Measurements from ENCODE around the gene IGDCC3.

Gene IGDCC3

DNA sequence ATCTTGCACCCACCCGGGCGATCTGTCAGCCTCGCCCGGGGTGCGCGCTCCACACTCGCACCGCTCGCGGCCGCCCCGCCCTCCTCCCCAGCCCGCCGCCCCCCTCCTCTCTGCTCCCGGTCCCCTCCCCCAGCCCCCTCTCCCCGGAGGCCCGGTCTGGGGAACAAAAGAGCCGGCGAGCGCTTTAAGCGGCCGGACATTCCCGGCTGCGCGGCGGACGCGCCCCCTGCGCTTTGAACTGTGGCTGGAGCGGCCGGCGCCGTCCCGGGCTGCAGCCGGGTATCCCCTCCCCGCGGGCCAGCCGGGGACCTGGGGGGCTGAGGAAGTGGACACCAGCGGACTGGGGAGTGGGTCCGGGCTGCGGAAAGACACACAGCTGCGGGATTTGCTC is at the start of gene IGDCC3:
IGDCC3 (minus strand) TSS at position 27 of the 391 bp plus-strand sequence. CDS start 214 bp downstream, outside the sequence.
- Histone ChIP-seq H3K27me3 (ENCODE audit: control insufficient read depth, insufficient read depth, low read length) (no peaks in the 10 kb centered on the region; the same call in 1 of the 2 replicates), H3K9me3 (ENCODE audit: control insufficient read depth, insufficient read depth, low read length) (no peaks in the 10 kb centered on the region), H3K27ac (ENCODE audit: low read length) (no peak within 1 kb of the TSS), H3K36me3 (ENCODE audit: control insufficient read depth, insufficient read depth, low read length) (peaks cover 3% of the 10 kb centered on the region; the same call in 1 of the 2 replicates), H3K4me1 (ENCODE audit: control insufficient read depth, insufficient read depth, low read length) (peaks cover 9% of the 10 kb centered on the region), H3K4me3 (ENCODE audit: low read length) (peak within 1 kb of the TSS; percentile 56)
- WGBS (ENCODE audit: insufficient coverage, insufficient read length) = no CpG with 5 or more reads among the region's 42 CpGs
- no peak for DNase-seq (ENCODE audit: low read depth, low spot score)

DNA sequence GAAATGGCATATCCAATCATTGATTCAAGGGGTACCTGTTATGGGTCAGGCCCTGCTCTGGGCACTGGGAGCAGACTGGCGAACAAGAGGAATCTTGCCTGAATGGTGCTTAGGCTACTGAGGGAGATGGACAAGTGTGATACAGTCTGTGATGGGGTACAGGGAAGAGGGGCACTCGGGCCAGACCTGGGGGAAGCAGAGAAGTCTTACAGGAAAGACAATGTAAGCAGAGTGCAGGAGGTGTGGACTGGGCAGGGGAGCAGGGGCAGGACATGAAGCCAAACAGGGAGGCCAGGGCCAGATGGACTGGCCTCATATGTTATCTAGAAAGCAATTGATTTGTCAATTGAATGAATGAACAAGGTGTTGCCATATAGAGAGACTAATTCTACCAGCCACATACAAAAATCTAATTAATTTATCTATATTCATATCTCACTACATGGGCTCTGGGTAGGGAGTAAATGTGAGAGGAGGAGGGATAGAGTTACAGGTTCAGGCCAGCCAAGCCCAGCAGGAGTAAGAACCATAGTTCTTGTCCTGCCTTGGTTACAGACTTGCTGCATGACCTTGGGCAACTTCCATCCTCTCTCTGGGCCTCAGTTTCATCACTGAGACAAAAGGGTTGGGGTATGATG is 48.5 kb upstream of the IGDCC3 start:
- Histone ChIP-seq H3K4me1 (ENCODE audit: control insufficient read depth, insufficient read depth, low read length) (peaks cover 4% of the 10 kb centered on the region), H3K4me3 (ENCODE audit: low read length) (no peak overlapping the region), H3K36me3 (ENCODE audit: control insufficient read depth, insufficient read depth, low read length) (no peaks in the 10 kb centered on the region), H3K9me3 (ENCODE audit: control insufficient read depth, insufficient read depth, low read length) (no peaks in the 10 kb centered on the region), H3K27ac (ENCODE audit: low read length) (no peak overlapping the region), H3K27me3 (ENCODE audit: control insufficient read depth, insufficient read depth, low read length) (peaks cover 3% of the 10 kb centered on the region; the same call in 1 of the 2 replicates)
- WGBS (ENCODE audit: insufficient coverage, insufficient read length) = no CpG with 5 or more reads among the region's 2 CpGs
- no peak for DNase-seq (ENCODE audit: low read depth, low spot score)

DNA sequence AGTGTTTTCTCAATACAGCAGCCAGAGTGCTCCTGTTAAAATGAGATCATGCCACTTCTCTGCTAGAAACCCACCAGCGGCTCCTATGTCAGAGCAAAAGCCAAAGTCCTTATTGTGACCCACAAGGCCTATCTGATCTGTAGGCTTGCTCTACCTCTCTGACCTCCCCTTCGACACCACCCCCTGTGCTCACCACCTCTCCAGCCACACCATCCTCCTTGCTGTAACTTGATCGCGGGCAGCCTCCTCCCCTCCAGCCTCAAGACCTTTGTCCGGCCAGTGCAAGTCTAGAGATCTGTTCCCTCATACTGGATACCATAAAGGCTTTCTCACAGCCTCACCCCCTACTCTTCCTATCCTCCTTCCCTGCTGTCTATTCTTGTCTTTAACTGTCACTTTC is 46.9 kb upstream of the IGDCC3 start:
- no peak for DNase-seq (ENCODE audit: low read depth, low spot score)
- H3K27ac ChIP-seq (ENCODE audit: low read length) = no peak overlapping the region
- H3K4me3 ChIP-seq (ENCODE audit: low read length) = no peak overlapping the region
- H3K36me3 ChIP-seq (ENCODE audit: control insufficient read depth, insufficient read depth, low read length) = no peaks in the 10 kb centered on the region
- peaks cover 9% of the 10 kb centered on the region for H3K4me1 ChIP-seq (ENCODE audit: control insufficient read depth, insufficient read depth, low read length)
- no peaks in the 10 kb centered on the region for H3K9me3 ChIP-seq (ENCODE audit: control insufficient read depth, insufficient read depth, low read length)
- peaks cover 3% of the 10 kb centered on the region; the same call in 1 of the 2 replicates for H3K27me3 ChIP-seq (ENCODE audit: control insufficient read depth, insufficient read depth, low read length)
- no CpG with 5 or more reads among the region's 5 CpGs for WGBS (ENCODE audit: insufficient coverage, insufficient read length)

DNA sequence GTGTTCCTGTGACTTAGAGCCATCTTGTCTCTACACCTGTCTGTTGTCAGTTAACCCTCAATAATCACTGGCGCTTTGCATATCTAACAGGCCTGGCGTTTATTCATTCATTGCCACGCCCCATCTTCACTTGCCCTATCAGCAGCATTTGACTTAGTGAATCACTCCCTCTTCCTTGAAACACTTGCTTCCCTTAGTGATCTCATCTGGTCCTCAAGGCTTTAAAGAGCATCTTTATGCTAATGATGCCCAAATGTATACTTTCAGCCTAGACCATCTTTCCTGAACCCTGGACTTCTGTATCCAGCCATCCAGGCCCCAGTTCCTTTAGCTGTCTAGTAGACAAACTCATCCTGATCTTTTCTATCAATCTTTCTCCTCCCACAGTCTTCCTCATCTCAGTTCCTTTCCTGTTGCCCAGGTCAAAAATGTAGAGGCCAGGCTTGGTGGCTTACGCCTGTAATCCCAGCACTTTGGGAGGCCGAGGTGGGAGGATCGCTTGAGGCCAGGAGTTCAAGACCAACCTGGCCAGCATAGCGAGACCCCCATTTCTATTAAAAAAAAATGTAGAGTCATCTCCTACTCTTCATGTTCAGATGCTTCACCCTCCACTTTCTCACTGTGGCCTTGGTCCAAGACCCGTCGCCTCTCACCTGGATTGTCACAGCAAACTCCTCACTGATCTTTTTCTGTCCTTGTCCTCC is 46.3 kb upstream of the IGDCC3 start:
- Histone ChIP-seq H3K27me3 (ENCODE audit: control insufficient read depth, insufficient read depth, low read length) (peaks cover 3% of the 10 kb centered on the region; the same call in 1 of the 2 replicates), H3K9me3 (ENCODE audit: control insufficient read depth, insufficient read depth, low read length) (no peaks in the 10 kb centered on the region)
- DNase-seq (ENCODE audit: low read depth, low spot score) = no peak

DNA sequence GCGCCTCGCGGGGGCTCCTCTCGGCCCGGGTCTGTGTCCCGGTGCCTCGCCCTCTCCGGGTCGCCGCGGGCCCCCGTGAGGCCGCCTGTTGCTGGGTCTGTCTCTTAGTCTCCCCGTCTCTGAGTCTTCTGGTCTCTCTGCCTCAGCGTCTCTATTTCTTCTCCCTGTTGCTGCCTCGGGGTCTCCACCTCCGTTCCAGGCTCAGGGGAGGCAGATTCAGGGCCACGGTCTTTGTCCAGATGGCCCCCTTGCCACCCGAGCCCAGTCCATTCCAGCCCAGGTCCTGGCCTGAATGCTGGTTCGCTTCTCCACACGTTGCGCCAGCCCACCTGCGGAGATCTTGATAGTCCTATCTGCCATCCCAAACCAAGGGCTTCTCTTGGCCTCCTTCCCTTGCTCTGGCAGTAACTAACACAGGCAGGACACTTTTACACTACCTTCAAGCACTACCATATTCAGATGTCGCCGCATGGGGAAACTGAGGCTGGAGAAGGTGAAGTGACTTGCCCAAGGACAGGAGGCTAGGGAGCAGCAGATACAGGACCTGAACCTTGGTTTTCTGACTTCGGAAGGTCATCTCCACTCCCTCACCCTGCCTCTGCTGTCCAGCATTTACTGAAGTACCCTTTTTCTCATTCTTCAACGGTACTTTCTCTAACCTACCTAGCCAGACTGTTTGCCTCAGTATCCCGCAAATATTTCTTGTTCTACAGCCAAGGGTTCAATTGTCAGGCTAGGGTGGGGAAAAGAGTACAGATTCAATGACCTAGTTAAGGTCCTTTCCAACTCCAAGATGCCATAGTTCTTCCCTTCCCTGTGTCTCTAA is 45.6 kb upstream of the IGDCC3 start:
- peak overlapping the region; percentile 69; the same call in 1 of the 2 replicates for H3K4me3 ChIP-seq (ENCODE audit: low read length)
- H3K27me3 ChIP-seq (ENCODE audit: control insufficient read depth, insufficient read depth, low read length) = peaks cover 3% of the 10 kb centered on the region; the same call in 1 of the 2 replicates
- peaks cover 10% of the 10 kb centered on the region for H3K4me1 ChIP-seq (ENCODE audit: control insufficient read depth, insufficient read depth, low read length)
- no peak for DNase-seq (ENCODE audit: low read depth, low spot score)
- no peak overlapping the region for H3K27ac ChIP-seq (ENCODE audit: low read length)
- no peaks in the 10 kb centered on the region for H3K9me3 ChIP-seq (ENCODE audit: control insufficient read depth, insufficient read depth, low read length)
- H3K36me3 ChIP-seq (ENCODE audit: control insufficient read depth, insufficient read depth, low read length) = no peaks in the 10 kb centered on the region
- WGBS (ENCODE audit: insufficient coverage, insufficient read length) = no CpG with 5 or more reads among the region's 28 CpGs

More for the DNA sequence above, 46.3 kb upstream of the IGDCC3 start:
- H3K4me1 ChIP-seq (ENCODE audit: control insufficient read depth, insufficient read depth, low read length) = peaks cover 10% of the 10 kb centered on the region
- no CpG with 5 or more reads among the region's 9 CpGs for WGBS (ENCODE audit: insufficient coverage, insufficient read length)
- no peak overlapping the region for H3K27ac ChIP-seq (ENCODE audit: low read length)
- no peaks in the 10 kb centered on the region for H3K36me3 ChIP-seq (ENCODE audit: control insufficient read depth, insufficient read depth, low read length)
- no peak overlapping the region for H3K4me3 ChIP-seq (ENCODE audit: low read length)

DNA sequence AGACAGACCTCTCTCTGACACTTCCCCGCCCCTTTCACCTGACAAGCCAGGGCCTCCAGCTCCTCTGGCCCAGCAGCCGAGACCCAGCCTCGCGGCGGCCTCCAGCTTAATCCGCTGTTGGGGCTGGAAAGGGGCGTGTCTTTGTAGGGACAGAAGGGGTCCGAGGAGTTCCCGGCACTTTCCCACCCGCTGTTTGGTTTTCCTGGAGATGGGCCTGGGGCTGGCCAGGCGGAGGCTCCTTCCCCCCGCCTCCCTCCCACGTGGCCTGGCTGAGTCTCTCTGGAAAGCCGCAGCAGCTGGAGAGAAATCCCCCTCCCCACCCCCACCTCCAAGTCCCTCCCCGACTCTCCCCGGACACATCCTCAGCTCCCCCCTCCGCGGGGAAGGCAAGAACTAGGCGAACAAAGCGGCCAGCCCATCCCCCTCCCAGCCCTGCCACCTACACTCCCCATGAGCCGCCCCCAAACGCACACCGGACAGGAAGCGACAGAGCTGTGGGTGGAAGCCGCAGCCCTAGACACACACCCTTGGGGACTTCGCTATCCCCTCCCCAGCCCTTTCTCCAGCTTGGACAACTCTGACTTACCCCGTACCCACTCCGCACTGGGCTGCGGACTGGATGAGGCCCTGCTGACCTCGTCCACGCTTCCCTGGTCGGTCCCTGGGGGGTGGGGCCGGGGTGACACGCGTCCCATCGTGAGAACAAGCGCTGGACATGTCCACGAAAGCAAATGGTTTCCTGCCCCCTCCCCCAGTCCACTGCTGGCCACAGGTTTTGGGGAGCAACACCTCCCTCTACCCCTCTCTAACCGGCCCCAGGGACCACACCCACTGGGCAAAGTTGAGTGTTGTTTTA is 43.8 kb upstream of the IGDCC3 start:
- no peaks in the 10 kb centered on the region for H3K9me3 ChIP-seq (ENCODE audit: control insufficient read depth, insufficient read depth, low read length)
- whole genome bisulfite sequencing (ENCODE audit: insufficient coverage, insufficient read length) = no CpG with 5 or more reads among the region's 39 CpGs
- peak overlapping the region; percentile 18 for H3K27ac ChIP-seq (ENCODE audit: low read length)
- peak; percentile 95 for DNase-seq (ENCODE audit: low read depth, low spot score)
- H3K4me1 ChIP-seq (ENCODE audit: control insufficient read depth, insufficient read depth, low read length) = peaks cover 15% of the 10 kb centered on the region
- peak overlapping the region; percentile 69; the same call in 1 of the 2 replicates for H3K4me3 ChIP-seq (ENCODE audit: low read length)
- H3K27me3 ChIP-seq (ENCODE audit: control insufficient read depth, insufficient read depth, low read length) = peaks cover 3% of the 10 kb centered on the region; the same call in 1 of the 2 replicates
- no peaks in the 10 kb centered on the region for H3K36me3 ChIP-seq (ENCODE audit: control insufficient read depth, insufficient read depth, low read length)

DNA sequence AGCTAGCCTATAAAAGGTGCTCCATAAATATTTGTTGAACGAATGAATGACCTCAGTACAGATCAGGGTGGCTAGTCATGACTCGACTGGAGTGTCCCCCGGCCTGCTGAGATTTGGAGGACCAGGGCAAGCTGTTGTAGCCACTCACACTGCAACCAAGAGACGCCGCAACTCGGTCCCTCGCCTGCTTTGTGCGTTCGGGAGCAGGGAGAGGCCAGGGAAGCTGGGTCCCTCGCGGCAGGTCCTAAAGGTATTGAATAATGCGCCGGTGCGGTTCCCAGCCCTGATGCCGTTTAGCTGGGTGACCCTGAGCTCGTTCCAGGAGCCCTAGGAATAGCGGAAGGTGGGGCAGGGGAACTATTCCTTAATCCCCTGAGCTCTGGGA is 43.2 kb upstream of the IGDCC3 start:
- Histone ChIP-seq H3K9me3 (ENCODE audit: control insufficient read depth, insufficient read depth, low read length) (no peaks in the 10 kb centered on the region), H3K4me3 (ENCODE audit: low read length) (peak overlapping the region; percentile 69; the same call in 1 of the 2 replicates), H3K27me3 (ENCODE audit: control insufficient read depth, insufficient read depth, low read length) (peaks cover 3% of the 10 kb centered on the region; the same call in 1 of the 2 replicates), H3K27ac (ENCODE audit: low read length) (no peak overlapping the region), H3K36me3 (ENCODE audit: control insufficient read depth, insufficient read depth, low read length) (no peaks in the 10 kb centered on the region), H3K4me1 (ENCODE audit: control insufficient read depth, insufficient read depth, low read length) (peaks cover 17% of the 10 kb centered on the region)
- no CpG with 5 or more reads among the region's 17 CpGs for WGBS (ENCODE audit: insufficient coverage, insufficient read length)
- DNase-seq (ENCODE audit: low read depth, low spot score) = no peak

DNA sequence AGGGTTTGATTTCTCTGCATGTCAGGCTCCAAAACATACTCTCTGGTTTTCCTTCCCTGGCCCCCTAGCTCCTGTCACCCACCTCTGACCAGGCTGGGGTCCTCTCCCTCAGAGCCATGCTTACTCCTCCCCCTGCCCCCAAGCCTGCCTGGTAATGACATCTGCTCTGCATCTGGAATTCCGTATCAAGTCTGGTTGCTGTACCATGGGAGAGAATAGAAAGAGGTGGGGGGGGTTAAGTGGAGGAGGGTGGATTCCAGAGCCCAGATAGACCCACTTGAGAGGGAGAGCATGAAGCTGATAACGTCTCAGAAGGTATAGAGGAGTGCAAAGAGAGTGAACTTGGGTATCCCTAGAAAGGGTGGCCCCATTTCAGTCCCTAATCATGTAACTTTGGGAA is 40.8 kb upstream of the IGDCC3 start:
- DNase-seq (ENCODE audit: low read depth, low spot score) = no peak
- peaks cover 22% of the 10 kb centered on the region for H3K4me1 ChIP-seq (ENCODE audit: control insufficient read depth, insufficient read depth, low read length)
- no peak overlapping the region for H3K4me3 ChIP-seq (ENCODE audit: low read length)
- no peaks in the 10 kb centered on the region for H3K36me3 ChIP-seq (ENCODE audit: control insufficient read depth, insufficient read depth, low read length)
- H3K27ac ChIP-seq (ENCODE audit: low read length) = no peak overlapping the region
- no peaks in the 10 kb centered on the region for H3K9me3 ChIP-seq (ENCODE audit: control insufficient read depth, insufficient read depth, low read length)
- no peaks in the 10 kb centered on the region for H3K27me3 ChIP-seq (ENCODE audit: control insufficient read depth, insufficient read depth, low read length)
- no CpG with 5 or more reads among the region's 2 CpGs for WGBS (ENCODE audit: insufficient coverage, insufficient read length)

DNA sequence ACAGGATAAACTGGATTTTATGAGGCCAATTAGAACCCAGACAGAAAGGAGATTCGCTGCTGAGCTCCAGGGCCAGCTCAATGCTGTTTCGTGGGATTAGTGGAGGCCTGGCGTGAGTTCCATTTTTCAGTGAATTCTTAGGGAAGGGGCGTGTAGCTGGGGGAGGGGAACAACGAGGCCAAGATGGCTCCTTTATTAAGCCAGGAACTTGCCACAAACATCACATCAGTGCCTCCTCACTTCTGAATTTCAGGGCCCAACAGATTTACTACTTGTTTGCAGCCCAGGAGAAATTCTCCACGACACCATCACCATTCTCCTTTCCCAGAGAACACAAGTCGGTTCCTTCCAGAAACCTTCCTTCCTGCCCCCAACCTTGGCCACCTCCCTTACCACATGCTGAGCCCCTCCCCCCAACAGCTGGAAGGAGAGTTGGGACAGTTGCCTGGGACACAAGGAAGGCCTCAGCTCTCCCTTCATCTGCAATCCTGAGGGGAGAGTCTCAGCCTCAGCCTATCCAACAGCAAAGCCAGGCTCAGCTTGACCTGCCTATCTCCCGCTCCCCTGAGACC is 39.1 kb upstream of the IGDCC3 start:
- Histone ChIP-seq H3K27ac (ENCODE audit: low read length) (no peak overlapping the region), H3K9me3 (ENCODE audit: control insufficient read depth, insufficient read depth, low read length) (no peaks in the 10 kb centered on the region), H3K27me3 (ENCODE audit: control insufficient read depth, insufficient read depth, low read length) (no peaks in the 10 kb centered on the region), H3K4me1 (ENCODE audit: control insufficient read depth, insufficient read depth, low read length) (peaks cover 22% of the 10 kb centered on the region), H3K36me3 (ENCODE audit: control insufficient read depth, insufficient read depth, low read length) (no peaks in the 10 kb centered on the region), H3K4me3 (ENCODE audit: low read length) (no peak overlapping the region)
- peak; percentile 82 for DNase-seq (ENCODE audit: low read depth, low spot score)
- no CpG with 5 or more reads among the region's 8 CpGs for WGBS (ENCODE audit: insufficient coverage, insufficient read length)
